HAP-1 (cell line): ENCODE results near the gene CACFD1.

Experiments used
- DNase-seq, 2 experiments: peaks; one replicate each; pipeline ENCODE4 v3.0.0-alpha.2; 2016 to 2020; ENCODE audit warnings: low spot score in 2 of 2
- H3K27me3 ChIP-seq: fragments of 250-450 bp; sonication (Bioruptor Pico); 2 replicates; pipeline ENCODE4 v1.5.1; 2020; ENCODE audit warnings: low read depth, mild to moderate bottlenecking, moderate library complexity
- H3K36me3 ChIP-seq: fragments of 250-450 bp; sonication (Bioruptor Pico); replicated peaks from 2 replicates; pipeline ENCODE4 v1.5.1; 2020; ENCODE audit warnings: mild to moderate bottlenecking
- H3K4me1 ChIP-seq: fragments of 250-450 bp; sonication (Bioruptor Pico); 2 replicates; pipeline ENCODE4 v1.5.1; 2020; ENCODE audit warnings: mild to moderate bottlenecking
- H3K4me3 ChIP-seq: fragments of 250-450 bp; sonication (Bioruptor Pico); 2 replicates; pipeline ENCODE4 v1.5.1; 2020; ENCODE audit warnings: mild to moderate bottlenecking, moderate library complexity
- H3K9me3 ChIP-seq: fragments of 250-450 bp; sonication (Bioruptor Pico); 2 replicates; pipeline ENCODE4 v1.5.1; 2020; ENCODE audit warnings: mild to moderate bottlenecking, moderate library complexity
- in situ Hi-C: fragments of 300-500 bp; cut with MboI; formaldehyde crosslinking; loops from 3 replicates; pipeline ENCODE4 v1.14.3; 2020; ENCODE audit warnings: low sequenced_read_pairs, inconsistent platforms, mixed read lengths

The CACFD1 gene

GRCh38 chr9:133459476-133460404 lies at the start of gene CACFD1:
Gene CACFD1, plus strand, starts transcription at chr9:133459978. Its CDS starts 89 bp downstream, at chr9:133460067.
- H3K36me3 ChIP-seq: no peaks in the 10 kb centered on the region
- H3K9me3 ChIP-seq: no peaks in the 10 kb centered on the region
- H3K4me3 ChIP-seq: peak within 1 kb of the TSS; percentile 81
- H3K27me3 ChIP-seq: no peaks in the 10 kb centered on the region
- DNase-seq: peak; percentile 93 to 99
- peaks cover 5% of the 10 kb centered on the region; the same call in 1 of the 2 replicates for H3K4me1 ChIP-seq
- in situ Hi-C loops: no loop called here

- Histone ChIP-seq H3K9me3 (no peaks in the 10 kb centered on the region; the same call in 1 of the 2 replicates), H3K27me3 (no peaks in the 10 kb centered on the region), H3K36me3 (peaks cover 65% of the 10 kb centered on the region), H3K4me3 (no peak overlapping the region), H3K4me1 (peaks cover 11% of the 10 kb centered on the region)
- DNase-seq: no peak
- in situ Hi-C loops: no loop called here
Observed at GRCh38 chr9:133415170-133415569, 44.6 kb upstream of the CACFD1 start.

GRCh38 chr9:133417541-133418461 lies 42.0 kb upstream of the CACFD1 start, which contains the start of gene REXO4:
Gene REXO4, minus strand, starts transcription at chr9:133418010. Its CDS starts 166 bp downstream, at chr9:133417844.
- Histone ChIP-seq H3K36me3 (peaks cover 38% of the 10 kb centered on the region), H3K27me3 (no peaks in the 10 kb centered on the region), H3K4me1 (peaks cover 11% of the 10 kb centered on the region), H3K9me3 (no peaks in the 10 kb centered on the region; the same call in 1 of the 2 replicates), H3K4me3 (peak within 1 kb of the TSS; percentile 78)
- in situ Hi-C loops: no loop called here
- DNase-seq: peak; percentile 78 to 92

DNA sequence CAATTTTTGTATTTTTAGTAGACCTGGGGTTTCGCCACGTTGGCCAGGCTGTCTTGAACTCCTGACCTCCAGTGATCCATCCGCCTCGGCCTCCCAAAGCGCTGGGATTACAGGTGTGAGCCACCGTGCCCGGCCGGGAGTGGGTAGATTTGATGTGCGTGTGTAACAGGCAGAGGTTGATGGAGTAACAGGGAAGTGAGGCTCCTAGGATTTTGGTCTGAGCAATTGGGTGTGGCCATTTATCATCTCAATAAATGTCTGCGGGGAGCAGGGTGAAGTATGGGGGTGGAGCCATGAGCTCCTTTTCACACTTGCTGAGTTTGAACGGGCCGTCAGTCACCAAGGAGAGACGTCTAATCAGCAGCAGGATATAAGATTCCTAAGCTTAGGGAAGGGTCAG lies 40.8 kb upstream of the CACFD1 start:
- Histone ChIP-seq H3K27me3 (no peaks in the 10 kb centered on the region), H3K9me3 (no peaks in the 10 kb centered on the region; the same call in 1 of the 2 replicates), H3K4me3 (peak overlapping the region; percentile 78), H3K4me1 (peaks cover 11% of the 10 kb centered on the region), H3K36me3 (peaks cover 27% of the 10 kb centered on the region)
- DNase-seq: no peak
- in situ Hi-C loops: no loop called here

DNA sequence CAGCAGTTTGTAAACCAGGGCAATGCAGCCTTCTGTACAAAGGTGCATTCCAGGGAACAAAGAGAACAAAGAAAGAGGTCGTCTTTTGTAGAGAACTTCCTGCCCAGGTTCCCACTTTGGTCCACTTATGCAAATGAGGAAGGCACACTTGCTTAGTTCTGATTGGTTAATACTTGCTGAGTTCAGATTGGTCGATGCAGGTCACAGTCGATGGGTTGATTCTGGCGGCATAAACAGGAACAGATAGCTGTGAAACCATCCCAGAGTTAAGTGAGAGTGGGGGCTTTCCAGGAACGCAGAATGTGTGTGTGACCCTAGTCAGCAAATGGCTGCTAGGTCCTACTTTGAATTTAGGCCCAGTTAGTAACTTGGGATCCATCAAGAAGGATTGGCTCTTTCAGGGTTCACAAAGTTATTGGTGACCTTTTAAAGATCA lies 39.4 kb upstream of the CACFD1 start:
- no peaks in the 10 kb centered on the region for H3K27me3 ChIP-seq
- no peak overlapping the region for H3K4me3 ChIP-seq
- no peaks in the 10 kb centered on the region; the same call in 1 of the 2 replicates for H3K9me3 ChIP-seq
- H3K36me3 ChIP-seq: peaks cover 13% of the 10 kb centered on the region
- in situ Hi-C loops: no loop called here
- peaks cover 11% of the 10 kb centered on the region for H3K4me1 ChIP-seq
- no peak for DNase-seq

GRCh38 chr9:133421615-133422542 lies 37.9 kb upstream of the CACFD1 start, which contains the start of gene ADAMTS13:
Gene ADAMTS13, plus strand, starts transcription at chr9:133422367. Its CDS starts 77 bp downstream, at chr9:133422444.
- DNase-seq: no peak
- 0 out of 2 replicates have a peak, but pooled peaks cover 2% of the 10 kb centered on the region for H3K27me3 ChIP-seq

DNA sequence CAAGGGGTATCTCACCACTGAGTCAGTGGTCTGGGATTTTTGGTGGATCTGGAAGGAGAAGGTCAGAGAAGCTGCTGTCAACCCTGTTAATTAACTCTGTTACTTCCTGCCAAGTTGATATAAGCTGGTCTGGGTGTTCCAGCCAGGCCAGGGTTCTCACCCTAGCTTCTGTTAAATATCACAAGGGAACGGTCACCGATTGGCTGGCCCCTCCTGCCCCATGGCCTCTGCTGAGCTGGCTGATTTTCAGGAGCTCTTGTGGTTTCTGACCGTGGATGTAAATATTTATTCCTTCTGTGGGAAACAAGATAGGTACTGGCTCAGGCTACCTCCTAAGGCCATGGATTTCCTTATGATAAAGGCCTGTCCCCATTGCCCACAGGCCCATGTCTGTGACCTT lies 36.6 kb upstream of the CACFD1 start:
- no peaks in the 10 kb centered on the region; the same call in 1 of the 2 replicates for H3K9me3 ChIP-seq
- H3K36me3 ChIP-seq: no peaks in the 10 kb centered on the region
- H3K27me3 ChIP-seq: 0 out of 2 replicates have a peak, but pooled peaks cover 2% of the 10 kb centered on the region
- H3K4me3 ChIP-seq: no peak overlapping the region
- H3K4me1 ChIP-seq: 0 out of 2 replicates have a peak, but pooled peaks cover 3% of the 10 kb centered on the region
- DNase-seq: no peak
- in situ Hi-C loops: no loop called here

More at GRCh38 chr9:133421615-133422542, 37.9 kb upstream of the CACFD1 start, which contains the start of gene ADAMTS13:
- H3K4me1 ChIP-seq: 0 out of 2 replicates have a peak, but pooled peaks cover 3% of the 10 kb centered on the region
- H3K36me3 ChIP-seq: no peaks in the 10 kb centered on the region
- no peaks in the 10 kb centered on the region; the same call in 1 of the 2 replicates for H3K9me3 ChIP-seq
- in situ Hi-C loops: no loop called here
- H3K4me3 ChIP-seq: no peak within 1 kb of the TSS

DNA sequence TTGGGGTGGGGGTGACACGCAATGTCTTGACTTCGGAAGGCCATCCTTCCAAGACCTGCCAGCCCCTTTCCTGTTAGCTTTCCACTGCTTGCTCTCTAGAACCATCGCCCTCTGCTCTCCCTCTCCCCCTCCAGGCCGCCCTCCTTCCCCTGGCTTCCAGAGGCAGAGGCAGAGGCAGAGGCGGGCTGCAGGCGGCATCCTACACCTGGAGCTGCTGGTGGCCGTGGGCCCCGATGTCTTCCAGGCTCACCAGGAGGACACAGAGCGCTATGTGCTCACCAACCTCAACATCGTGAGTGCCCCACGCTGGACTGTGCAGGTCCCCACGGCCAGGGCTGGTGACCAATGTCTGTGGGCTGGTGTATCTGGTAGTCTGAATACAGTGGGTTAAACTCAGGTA lies 35.6 kb upstream of the CACFD1 start:
- in situ Hi-C loops: no loop called here
- 0 out of 2 replicates have a peak, but pooled peaks cover 2% of the 10 kb centered on the region for H3K27me3 ChIP-seq
- no peak for DNase-seq

DNA sequence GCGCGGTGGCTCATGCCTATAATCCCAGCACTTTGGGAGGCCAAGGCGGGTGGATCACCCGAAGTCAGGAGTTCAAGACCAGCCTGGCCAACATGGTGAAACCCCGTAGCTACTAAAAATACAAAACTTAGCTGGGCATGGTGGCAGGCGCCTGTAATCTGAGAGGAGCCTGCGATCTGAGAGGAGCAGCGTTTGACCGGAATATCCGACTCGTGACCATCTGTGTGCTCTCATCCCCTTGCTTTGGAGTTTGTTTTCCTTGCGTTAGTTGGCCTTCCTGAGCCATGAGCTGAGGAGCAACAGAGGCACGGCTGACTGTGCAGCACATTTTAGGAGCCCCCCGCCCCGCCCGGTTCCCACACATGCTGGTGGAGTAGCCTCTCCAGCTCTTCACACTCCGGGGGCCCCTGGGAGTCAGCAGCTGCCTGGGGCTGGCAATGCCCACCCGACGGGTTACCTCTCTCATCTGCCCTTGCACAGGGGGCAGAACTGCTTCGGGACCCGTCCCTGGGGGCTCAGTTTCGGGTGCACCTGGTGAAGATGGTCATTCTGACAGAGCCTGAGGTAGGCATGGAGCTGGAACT lies 34.6 kb upstream of the CACFD1 start:
- in situ Hi-C loops: no loop called here
- H3K9me3 ChIP-seq: no peaks in the 10 kb centered on the region
- no peak for DNase-seq
- H3K4me1 ChIP-seq: no peaks in the 10 kb centered on the region
- H3K27me3 ChIP-seq: 0 out of 2 replicates have a peak, but pooled peaks cover 2% of the 10 kb centered on the region
- no peaks in the 10 kb centered on the region for H3K36me3 ChIP-seq
- H3K4me3 ChIP-seq: no peak overlapping the region

More for the DNA sequence above, 35.6 kb upstream of the CACFD1 start:
- H3K4me3 ChIP-seq: no peak overlapping the region
- no peaks in the 10 kb centered on the region for H3K36me3 ChIP-seq
- no peaks in the 10 kb centered on the region for H3K4me1 ChIP-seq
- no peaks in the 10 kb centered on the region; the same call in 1 of the 2 replicates for H3K9me3 ChIP-seq

- Histone ChIP-seq H3K27me3 (0 out of 2 replicates have a peak, but pooled peaks cover 2% of the 10 kb centered on the region), H3K9me3 (no peaks in the 10 kb centered on the region)
- in situ Hi-C loops: no loop called here
Observed at GRCh38 chr9:133426011-133426410, 33.8 kb upstream of the CACFD1 start.

GRCh38 chr9:133427658-133428348 lies 32.0 kb upstream of the CACFD1 start:
- DNase-seq: no peak
- H3K36me3 ChIP-seq: no peaks in the 10 kb centered on the region
- no peaks in the 10 kb centered on the region for H3K9me3 ChIP-seq
- H3K4me3 ChIP-seq: no peak overlapping the region
- H3K27me3 ChIP-seq: 0 out of 2 replicates have a peak, but pooled peaks cover 2% of the 10 kb centered on the region
- in situ Hi-C loops: no loop called here
- no peaks in the 10 kb centered on the region for H3K4me1 ChIP-seq

More at GRCh38 chr9:133426011-133426410, 33.8 kb upstream of the CACFD1 start:
- H3K4me3 ChIP-seq: no peak overlapping the region
- DNase-seq: no peak
- no peaks in the 10 kb centered on the region for H3K36me3 ChIP-seq
- no peaks in the 10 kb centered on the region for H3K4me1 ChIP-seq
